Tibial nerve (tissue), 4 donors: ENCODE results near the gene DDX10. TPM values are rescaled to one million over a fixed set of nuclear protein-coding genes. Genes with fewer than 3 reads are reported as not detected.

Source experiments
- DNase-seq, 2 donors: peaks; one replicate each; pipeline ENCODE4 v3.0.0-alpha.2; 2019; ENCODE audit warnings: low spot score in 2 of 2
- H3K27ac ChIP-seq, 4 donors: fragments of 200-600 bp; sonication (generic) in 3 of 4; one replicate each; pipeline ENCODE4 v1.5.1; 2017 to 2019; ENCODE audit warnings: mild to moderate bottlenecking in 1 of 4
- H3K27me3 ChIP-seq, 2 donors: fragments of 200-600 bp; sonication (generic) in 1 of 2; one replicate each; pipeline versions ENCODE4 v1.5.1 to v1.6.0; 2017 to 2019
- H3K36me3 ChIP-seq, 3 donors: fragments of 200-600 bp; sonication (generic); one replicate each; pipeline ENCODE4 v1.5.1; 2018 to 2019
- H3K4me1 ChIP-seq, 4 donors: fragments of 200-600 bp; sonication (generic) in 3 of 4; one replicate each; pipeline ENCODE4 v1.5.1; 2017 to 2019
- H3K4me3 ChIP-seq, 4 donors: fragments of 200-600 bp; sonication (generic) in 3 of 4; one replicate each; pipeline ENCODE4 v1.5.1; 2017 to 2019; ENCODE audit warnings: mild to moderate bottlenecking in 1 of 4, moderate library complexity in 1 of 4
- H3K9me3 ChIP-seq, 4 donors: fragments of 200-600 bp; sonication (generic) in 3 of 4; one replicate each; pipeline ENCODE4 v1.5.1; 2017 to 2019
- CTCF ChIP-seq, 5 experiments: fragments of 200-600 bp in 3 of 5; fragments of 450-650 bp in 2 of 5; sonication (generic) in 3 of 5; IDR thresholded peaks; one replicate each; pipeline ENCODE4 v1.5.1; 2016 to 2019; ENCODE audit warnings: antibody characterized with exemption in 5 of 5, mild to moderate bottlenecking in 3 of 5, moderate library complexity in 2 of 5
- EP300 ChIP-seq, 2 donors: sonication (generic); formaldehyde crosslinking; IDR thresholded peaks; one replicate each; pipeline ENCODE4 v1.6.1; 2017; ENCODE audit warnings: antibody characterized with exemption in 2 of 2, mild to moderate bottlenecking in 1 of 2
- POLR2A ChIP-seq, 2 donors: fragments of 450-650 bp; IDR thresholded peaks; one replicate each; pipeline ENCODE4 v1.6.1; 2017; ENCODE audit warnings: antibody characterized with exemption in 2 of 2, mild to moderate bottlenecking in 2 of 2, moderate library complexity in 2 of 2
- WGBS, 2 donors: methylation state at CpG; one replicate each; pipeline ENCODE4 v1.1.5; 2018; 5-methylcytosine and 5-hydroxymethylcytosine counted together
- total RNA-seq, 4 donors: library from RNA; depleted of rRNA; stranded (reverse); fragments of >200 nt; gene quantifications; one replicate each; pipeline ENCODE4 v1.1.0, GENCODE V29; 2016

Gene DDX10
- total RNA-seq, 4 donors from 2014 or later = 23.1 to 94.7 (median 31.6) TPM

- Histone ChIP-seq H3K27me3 (no peaks in the 10 kb centered on the region), H3K4me1 (peaks cover 0 to 26% (median 2%) of the 10 kb centered on the region in 4 donors), H3K4me3 (no peak overlapping the region), H3K9me3 (no peaks in the 10 kb centered on the region), H3K27ac (peak overlapping the region in 1 of 4 donors; percentile 36), H3K36me3 (no peaks in the 10 kb centered on the region)
- peak; percentile 45 to 91 for DNase-seq
- 29 to 34% methylated on average over 2 of the region's 2 CpGs for WGBS, 2 donors
- no peak for TF ChIP-seq POLR2A (IDR thresholded peaks at IDR 0.05)
- peak in 1 of 2 donors; percentile 89 for TF ChIP-seq EP300 (IDR thresholded peaks at IDR 0.05)
- TF ChIP-seq CTCF (IDR thresholded peaks at IDR 0.05) = no peak
Measured at GRCh38 chr11:108754901-108755625, 90.2 kb downstream of the DDX10 start.

- H3K4me3 ChIP-seq = no peak overlapping the region
- TF ChIP-seq EP300 (IDR thresholded peaks at IDR 0.05) = no peak
- no peak for TF ChIP-seq CTCF (IDR thresholded peaks at IDR 0.05)
- no peak for TF ChIP-seq POLR2A (IDR thresholded peaks at IDR 0.05)
- 48 to 69% methylated on average over 3 of the region's 3 CpGs for WGBS, 2 donors
- H3K27ac ChIP-seq = no peak overlapping the region
- no peaks in the 10 kb centered on the region for H3K9me3 ChIP-seq
- no peaks in the 10 kb centered on the region for H3K27me3 ChIP-seq
- peaks cover 0 to 26% (median 2%) of the 10 kb centered on the region in 4 donors for H3K4me1 ChIP-seq
- no peaks in the 10 kb centered on the region for H3K36me3 ChIP-seq
- no peak for DNase-seq
Measured at GRCh38 chr11:108757630-108758029, 92.8 kb downstream of the DDX10 start.

GRCh38 chr11:108758458-108758857 is 93.6 kb downstream of the DDX10 start:
- peak; percentile 13 to 60 for DNase-seq
- Histone ChIP-seq H3K27me3 (no peaks in the 10 kb centered on the region), H3K4me3 (no peak overlapping the region), H3K9me3 (no peaks in the 10 kb centered on the region), H3K4me1 (peaks cover 0 to 26% (median 2%) of the 10 kb centered on the region in 4 donors), H3K36me3 (no peaks in the 10 kb centered on the region), H3K27ac (no peak overlapping the region)
- WGBS, 2 donors = 47 to 64% methylated on average over 2 of the region's 2 CpGs
- TF ChIP-seq POLR2A (IDR thresholded peaks at IDR 0.05) (no peak), EP300 (IDR thresholded peaks at IDR 0.05) (no peak), CTCF (IDR thresholded peaks at IDR 0.05) (no peak)

GRCh38 chr11:108766596-108767173 is 101.8 kb downstream of the DDX10 start:
- H3K4me1 ChIP-seq = no peaks in the 10 kb centered on the region
- peaks cover 0 to 8% (median 2%) of the 10 kb centered on the region in 4 donors for H3K9me3 ChIP-seq
- TF ChIP-seq POLR2A (IDR thresholded peaks at IDR 0.05) (no peak), CTCF (IDR thresholded peaks at IDR 0.05) (no peak), EP300 (IDR thresholded peaks at IDR 0.05) (no peak)
- no peak overlapping the region for H3K27ac ChIP-seq
- H3K4me3 ChIP-seq = no peak overlapping the region
- no peak for DNase-seq
- peaks cover 0 to 3% (median 0%) of the 10 kb centered on the region in 3 donors for H3K36me3 ChIP-seq
- whole genome bisulfite sequencing, 2 donors = 91 to 96% methylated on average over 6 of the region's 6 CpGs
- H3K27me3 ChIP-seq = no peaks in the 10 kb centered on the region

GRCh38 chr11:108768370-108768769 is 103.5 kb downstream of the DDX10 start:
- no peaks in the 10 kb centered on the region for H3K27me3 ChIP-seq
- H3K36me3 ChIP-seq = peaks cover 0 to 6% (median 0%) of the 10 kb centered on the region in 3 donors
- no peaks in the 10 kb centered on the region for H3K4me1 ChIP-seq
- no peak overlapping the region for H3K27ac ChIP-seq
- WGBS, 2 donors = 82 to 86% methylated on average over 3 of the region's 3 CpGs
- H3K9me3 ChIP-seq = peaks cover 0 to 8% (median 2%) of the 10 kb centered on the region in 4 donors
- TF ChIP-seq POLR2A (IDR thresholded peaks at IDR 0.05) (no peak), EP300 (IDR thresholded peaks at IDR 0.05) (no peak), CTCF (IDR thresholded peaks at IDR 0.05) (no peak)
- no peak for DNase-seq
- no peak overlapping the region for H3K4me3 ChIP-seq
